GM19351 (cell line): Measurements from ENCODE around the gene LUC7L.
"Not testable (repeated sequence)": the region's sequence is repeated elsewhere in the genome, so short reads cannot be mapped to it uniquely, and the experiment has no call there.

Experiments used
- ATAC-seq: cut with Tn5 transposase; IDR thresholded peaks from one replicate; pipeline ENCODE4 v1.9.1; 2021; ENCODE audit warnings: mild to moderate bottlenecking, moderate library complexity; ENCODE audit not compliant: unreplicated experiment

The LUC7L gene

GRCh38 chr16:180681-181564 lies 48.3 kb downstream of the LUC7L start:
- ATAC-seq: no peak

GRCh38 chr16:180101-180675 lies 49.1 kb downstream of the LUC7L start, which contains the start of gene HBQ1:
HBQ1 (plus strand) TSS chr16:180459; CDS start chr16:180487, 28 bp downstream.
- ATAC-seq: no peak

- no peak for ATAC-seq
These were observed 49.8 kb downstream of the LUC7L start for GRCh38 chr16:179211-180092.

GRCh38 chr16:178668-179015 lies 50.6 kb downstream of the LUC7L start:
- no peak for ATAC-seq

- no peak for ATAC-seq
These were observed 51.1 kb downstream of the LUC7L start for GRCh38 chr16:177981-178667.

GRCh38 chr16:177394-177822 lies 51.8 kb downstream of the LUC7L start:
- no peak for ATAC-seq

GRCh38 chr16:176477-177382 lies 52.5 kb downstream of the LUC7L start, which contains the start of gene HBA1:
HBA1 (plus strand) TSS chr16:176680; CDS start chr16:176717, 37 bp downstream.
- ATAC-seq: not testable (repeated sequence)

GRCh38 chr16:176006-176405 lies 53.2 kb downstream of the LUC7L start:
- not testable (repeated sequence) for ATAC-seq

- ATAC-seq: no peak
These were observed 54.0 kb downstream of the LUC7L start for GRCh38 chr16:175011-175949.

GRCh38 chr16:173928-174769 lies 55.1 kb downstream of the LUC7L start:
- not testable (repeated sequence) for ATAC-seq

- not testable (repeated sequence) for ATAC-seq
These were observed 55.9 kb downstream of the LUC7L start for GRCh38 chr16:173211-173854.

GRCh38 chr16:172374-172941 lies 56.8 kb downstream of the LUC7L start, which contains the start of gene HBA2:
HBA2 (plus strand) TSS chr16:172876; CDS start chr16:172913, 37 bp downstream.
- ATAC-seq: not testable (repeated sequence)

GRCh38 chr16:170788-171187 lies 58.5 kb downstream of the LUC7L start:
- ATAC-seq: no peak

GRCh38 chr16:170088-170507 lies 59.2 kb downstream of the LUC7L start:
- not testable (repeated sequence) for ATAC-seq

- ATAC-seq: no peak
These were observed 60.2 kb downstream of the LUC7L start for GRCh38 chr16:169014-169413.

GRCh38 chr16:168424-168823 lies 60.8 kb downstream of the LUC7L start:
- ATAC-seq: no peak
